ENCODE results near the gene CPT1A. TPM values are rescaled to one million over a fixed set of nuclear protein-coding genes. Genes with fewer than 3 reads are reported as not detected.

Gene CPT1A
- total RNA-seq, 1 donor = 39.7 TPM

DNA sequence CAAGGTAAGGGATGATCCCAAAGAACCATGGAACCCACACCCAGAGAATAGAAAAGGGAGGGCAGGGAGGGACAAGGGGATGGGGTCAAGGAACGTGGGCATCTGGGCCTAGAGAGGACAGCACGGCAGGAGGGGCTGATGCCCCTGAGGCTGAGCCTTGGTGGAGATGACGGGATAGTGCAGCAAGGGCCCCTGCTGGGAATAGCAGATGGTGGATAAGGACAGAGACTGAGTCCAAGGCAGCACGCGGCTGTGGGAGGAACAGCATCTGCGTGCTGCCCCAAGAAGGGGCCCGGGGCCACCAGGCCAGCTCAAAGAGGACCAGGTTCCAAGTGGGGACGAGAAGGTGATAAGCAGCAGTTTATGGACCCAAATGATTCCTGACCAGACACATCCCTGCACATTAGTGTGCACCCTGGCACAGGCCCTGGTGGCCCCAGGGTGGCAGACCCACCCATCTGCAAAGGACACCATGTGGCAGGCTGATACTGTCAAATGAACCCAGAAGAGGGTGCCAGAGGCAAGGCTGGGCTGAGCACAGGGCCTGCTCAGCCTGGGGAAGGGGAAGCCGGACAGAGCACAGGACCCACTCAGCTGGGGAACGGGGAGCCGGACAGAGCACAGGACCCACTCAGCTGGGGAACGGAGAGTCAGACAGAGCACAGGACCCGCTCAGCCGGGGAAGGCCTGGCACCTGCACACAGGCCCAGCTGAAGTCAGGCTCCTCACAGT is 77.6 kb downstream of the CPT1A start:
- DNase-seq (ENCODE audit: low read depth) = no peak
- H3K4me3 ChIP-seq (ENCODE audit: low read depth, low read length) = no peak overlapping the region
- TF ChIP-seq, protein P1, sequence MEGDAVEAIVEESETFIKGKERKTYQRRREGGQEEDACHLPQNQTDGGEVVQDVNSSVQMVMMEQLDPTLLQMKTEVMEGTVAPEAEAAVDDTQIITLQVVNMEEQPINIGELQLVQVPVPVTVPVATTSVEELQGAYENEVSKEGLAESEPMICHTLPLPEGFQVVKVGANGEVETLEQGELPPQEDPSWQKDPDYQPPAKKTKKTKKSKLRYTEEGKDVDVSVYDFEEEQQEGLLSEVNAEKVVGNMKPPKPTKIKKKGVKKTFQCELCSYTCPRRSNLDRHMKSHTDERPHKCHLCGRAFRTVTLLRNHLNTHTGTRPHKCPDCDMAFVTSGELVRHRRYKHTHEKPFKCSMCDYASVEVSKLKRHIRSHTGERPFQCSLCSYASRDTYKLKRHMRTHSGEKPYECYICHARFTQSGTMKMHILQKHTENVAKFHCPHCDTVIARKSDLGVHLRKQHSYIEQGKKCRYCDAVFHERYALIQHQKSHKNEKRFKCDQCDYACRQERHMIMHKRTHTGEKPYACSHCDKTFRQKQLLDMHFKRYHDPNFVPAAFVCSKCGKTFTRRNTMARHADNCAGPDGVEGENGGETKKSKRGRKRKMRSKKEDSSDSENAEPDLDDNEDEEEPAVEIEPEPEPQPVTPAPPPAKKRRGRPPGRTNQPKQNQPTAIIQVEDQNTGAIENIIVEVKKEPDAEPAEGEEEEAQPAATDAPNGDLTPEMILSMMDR (IDR thresholded peaks at IDR 0.05; ENCODE audit: insufficient read depth, low read depth, low read length) = no peak

DNA sequence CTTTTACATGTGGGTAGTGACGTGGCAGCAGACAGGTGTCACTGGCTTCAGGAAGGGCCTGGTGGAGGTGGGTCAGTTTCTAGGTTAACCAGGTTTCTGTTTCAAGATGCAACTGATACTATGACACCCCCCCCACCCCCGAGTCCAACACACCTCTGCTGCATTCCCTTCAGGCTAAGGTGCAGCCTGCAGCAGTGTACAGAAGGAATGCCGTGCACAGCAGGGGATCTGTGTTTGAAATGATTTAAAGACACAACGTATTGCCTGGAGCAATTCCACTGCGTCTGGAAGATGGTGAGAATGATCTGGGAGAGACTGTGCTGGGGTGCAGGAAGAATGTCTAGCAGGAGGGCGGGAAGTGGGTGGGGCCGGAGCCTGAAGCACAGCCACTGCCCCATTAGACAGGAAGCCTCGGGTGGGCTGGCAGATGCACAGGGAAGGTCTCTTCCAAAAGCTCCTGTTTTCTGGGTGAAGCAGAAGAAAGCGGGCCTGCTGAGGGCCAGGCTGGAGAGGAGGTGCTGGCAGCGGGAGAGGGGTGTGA is 78.5 kb downstream of the CPT1A start:
- DNase-seq (ENCODE audit: low read depth) = no peak
- TF ChIP-seq, protein P1 (IDR thresholded peaks at IDR 0.05; ENCODE audit: insufficient read depth, low read depth, low read length) = no peak
- H3K4me3 ChIP-seq (ENCODE audit: low read depth, low read length) = no peak overlapping the region

GRCh38 chr11:68762481-68762880 is 79.2 kb downstream of the CPT1A start:
- TF ChIP-seq, protein P1 (IDR thresholded peaks at IDR 0.05; ENCODE audit: insufficient read depth, low read depth, low read length) = no peak
- no peak overlapping the region for H3K4me3 ChIP-seq (ENCODE audit: low read depth, low read length)
- DNase-seq (ENCODE audit: low read depth) = no peak

DNA sequence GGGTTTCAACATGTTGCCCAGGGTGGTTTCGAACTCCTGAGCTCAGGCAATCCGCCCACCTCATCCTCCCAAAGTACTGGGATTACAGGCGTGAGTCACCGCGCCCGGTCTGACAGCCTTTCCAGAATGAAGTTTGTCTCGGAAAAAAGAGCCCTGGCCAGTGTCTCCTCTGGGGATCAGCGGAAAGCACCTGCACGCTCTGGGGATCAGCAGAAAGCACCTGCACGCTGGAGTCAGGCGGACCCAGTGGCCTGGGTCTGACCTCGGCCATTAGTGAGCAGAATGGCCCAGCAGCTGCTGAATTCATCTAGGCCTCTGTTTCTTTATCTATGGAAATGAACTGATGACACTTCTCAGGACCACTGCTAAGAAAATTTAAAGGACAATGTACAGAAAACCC is 79.9 kb downstream of the CPT1A start:
- H3K4me3 ChIP-seq (ENCODE audit: low read depth, low read length) = no peak overlapping the region
- TF ChIP-seq, protein P1 (IDR thresholded peaks at IDR 0.05; ENCODE audit: insufficient read depth, low read depth, low read length) = no peak
- no peak for DNase-seq (ENCODE audit: low read depth)

DNA sequence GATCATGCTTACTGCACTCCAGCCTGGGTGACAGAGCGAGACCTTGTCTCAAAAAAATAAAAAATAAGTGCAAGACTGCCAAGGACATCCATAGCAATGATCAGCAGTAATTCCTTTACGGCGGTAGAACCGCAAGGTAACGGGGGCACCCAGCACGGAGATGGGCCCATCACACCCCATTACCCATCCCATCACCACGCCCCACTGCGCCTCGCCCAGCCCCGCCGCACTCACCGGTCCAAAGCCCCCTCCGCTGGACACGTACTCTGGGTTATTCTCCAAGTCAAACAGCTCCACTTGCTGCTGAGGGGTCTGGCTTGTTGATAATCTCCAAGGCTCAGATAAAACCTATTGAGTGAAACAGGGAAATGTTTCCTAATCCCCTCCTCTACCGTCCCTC is 81.7 kb downstream of the CPT1A start:
- DNase-seq (ENCODE audit: low read depth) = no peak
- no peak overlapping the region for H3K4me3 ChIP-seq (ENCODE audit: low read depth, low read length)
- TF ChIP-seq, protein P1 (IDR thresholded peaks at IDR 0.05; ENCODE audit: insufficient read depth, low read depth, low read length) = no peak

DNA sequence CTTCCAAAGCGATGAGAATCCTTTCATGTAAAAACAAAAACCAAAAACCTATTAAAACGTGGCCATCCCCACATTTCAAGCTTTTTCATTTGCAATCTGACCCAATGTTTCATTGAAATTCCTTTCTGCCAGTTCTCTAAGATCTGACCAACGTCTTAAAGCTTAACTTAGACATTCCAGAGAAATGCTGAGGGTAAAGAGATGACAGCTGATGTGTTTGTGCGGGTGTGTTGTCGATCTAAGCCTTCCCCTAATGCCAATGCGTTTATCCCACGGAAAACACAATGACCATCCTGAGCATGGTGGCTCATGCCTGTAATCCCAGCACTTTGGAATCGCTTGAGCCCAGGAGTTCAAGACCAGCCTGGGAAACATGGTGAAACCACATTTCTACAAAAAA is 84.0 kb downstream of the CPT1A start:
- no peak for DNase-seq (ENCODE audit: low read depth)
- TF ChIP-seq, protein P1 (IDR thresholded peaks at IDR 0.05; ENCODE audit: insufficient read depth, low read depth, low read length) = no peak
- no peak overlapping the region for H3K4me3 ChIP-seq (ENCODE audit: low read depth, low read length)

All from fibroblast of villous mesenchyme (primary cell).